ENCODE data around the gene SUSD6. TPM values are rescaled to one million over a fixed set of nuclear protein-coding genes. Genes with fewer than 3 reads are reported as not detected.
"Not testable (repeated sequence)": the region's sequence is repeated elsewhere in the genome, so short reads cannot be mapped to it uniquely, and the experiment has no call there.

SUSD6 gene
- total RNA-seq, 3 donors from 2014 or later (not counting 1 experiment from before 2014, with no cell fraction given): 119 to 144 (median 140) TPM

GRCh38 chr14:69720912-69721311 is 109.5 kb downstream of the SUSD6 start:
- no peak overlapping the region for H3K4me3 ChIP-seq (ENCODE audit: low read length)
- Mint-ChIP-seq H3K9me3 (no peaks in the 10 kb centered on the region), H3K36me3 (no peaks in the 10 kb centered on the region), H3K27me3 (ENCODE audit: low read depth in 2 of 2) (no peaks in the 10 kb centered on the region), H3K27ac (no peak overlapping the region), H3K4me3 (no peak overlapping the region), H3K4me1 (peaks cover 26 to 38% of the 10 kb centered on the region in 2 donors)
- 98% methylated on average over 4 of the region's 4 CpGs for WGBS (ENCODE audit: insufficient coverage)
- intact Hi-C loops (cut with micrococcal nuclease): no loop called here
- no peak for DNase-seq
- no peak overlapping the region for H3K27ac ChIP-seq (ENCODE audit: low read length)
- TF ChIP-seq CTCF (IDR thresholded peaks at IDR 0.05): no peak
- ATAC-seq: no peak
- H3K4me1 ChIP-seq (ENCODE audit: control insufficient read depth, insufficient read depth, low read length): peaks cover 25% of the 10 kb centered on the region
- H3K36me3 ChIP-seq (ENCODE audit: control insufficient read depth, insufficient read depth, low read length): no peaks in the 10 kb centered on the region
- H3K9me3 ChIP-seq (ENCODE audit: control insufficient read depth, insufficient read depth, low read length): no peaks in the 10 kb centered on the region
- no peaks in the 10 kb centered on the region for H3K27me3 ChIP-seq (ENCODE audit: control insufficient read depth, insufficient read depth, low read length)

GRCh38 chr14:69726761-69727511 is 115.5 kb downstream of the SUSD6 start:
- peak; percentile 95 for TF ChIP-seq CTCF (IDR thresholded peaks at IDR 0.05)
- Histone ChIP-seq H3K4me3 (ENCODE audit: low read length) (peak overlapping the region; percentile 35), H3K27me3 (ENCODE audit: control insufficient read depth, insufficient read depth, low read length) (no peaks in the 10 kb centered on the region), H3K4me1 (ENCODE audit: control insufficient read depth, insufficient read depth, low read length) (peaks cover 31% of the 10 kb centered on the region), H3K27ac (ENCODE audit: low read length) (peak overlapping the region; percentile 66), H3K9me3 (ENCODE audit: control insufficient read depth, insufficient read depth, low read length) (no peaks in the 10 kb centered on the region), H3K36me3 (ENCODE audit: control insufficient read depth, insufficient read depth, low read length) (no peaks in the 10 kb centered on the region)
- no peaks in the 10 kb centered on the region for H3K9me3 Mint-ChIP-seq
- H3K4me1 Mint-ChIP-seq: peaks cover 39 to 42% of the 10 kb centered on the region in 2 donors
- peak; percentile 88 to 90 for DNase-seq
- no peaks in the 10 kb centered on the region for H3K36me3 Mint-ChIP-seq
- peak overlapping the region; percentile 91 for H3K27ac Mint-ChIP-seq
- peak; percentile 90 to 95 (median 90) for ATAC-seq
- peak overlapping the region; percentile 68 for H3K4me3 Mint-ChIP-seq
- WGBS (ENCODE audit: insufficient coverage): 5% methylated on average over 51 of the region's 51 CpGs
- H3K27me3 Mint-ChIP-seq (ENCODE audit: low read depth in 2 of 2): no peaks in the 10 kb centered on the region
- intact Hi-C loops (cut with micrococcal nuclease): loop anchor here (1.0 kb wide), 2 partner anchors 124 to 142 kb away; no protein-coding TSS in a partner anchor

GRCh38 chr14:69727860-69728259 is 116.5 kb downstream of the SUSD6 start:
- no peaks in the 10 kb centered on the region for H3K9me3 ChIP-seq (ENCODE audit: control insufficient read depth, insufficient read depth, low read length)
- no peaks in the 10 kb centered on the region for H3K36me3 ChIP-seq (ENCODE audit: control insufficient read depth, insufficient read depth, low read length)
- Mint-ChIP-seq H3K4me3 (peak overlapping the region; percentile 68), H3K9me3 (no peaks in the 10 kb centered on the region), H3K36me3 (no peaks in the 10 kb centered on the region), H3K4me1 (peaks cover 39 to 42% of the 10 kb centered on the region in 2 donors), H3K27me3 (ENCODE audit: low read depth in 2 of 2) (no peaks in the 10 kb centered on the region), H3K27ac (peak overlapping the region; percentile 91)
- peaks cover 31% of the 10 kb centered on the region for H3K4me1 ChIP-seq (ENCODE audit: control insufficient read depth, insufficient read depth, low read length)
- WGBS (ENCODE audit: insufficient coverage): 87% methylated on average over 4 of the region's 4 CpGs
- no peak overlapping the region for H3K4me3 ChIP-seq (ENCODE audit: low read length)
- H3K27me3 ChIP-seq (ENCODE audit: control insufficient read depth, insufficient read depth, low read length): no peaks in the 10 kb centered on the region
- DNase-seq: no peak
- ATAC-seq: no peak
- intact Hi-C loops (cut with micrococcal nuclease): loop anchor here (1.0 kb wide), 1 partner anchor 125 kb away; no protein-coding TSS in a partner anchor
- H3K27ac ChIP-seq (ENCODE audit: low read length): peak overlapping the region; percentile 6
- no peak for TF ChIP-seq CTCF (IDR thresholded peaks at IDR 0.05)

- H3K36me3 ChIP-seq (ENCODE audit: control insufficient read depth, insufficient read depth, low read length); intact Hi-C loops (cut with micrococcal nuclease); H3K27me3 Mint-ChIP-seq (ENCODE audit: low read depth in 2 of 2); H3K9me3 Mint-ChIP-seq; H3K27me3 ChIP-seq (ENCODE audit: control insufficient read depth, insufficient read depth, low read length); H3K36me3 Mint-ChIP-seq; DNase-seq; H3K27ac Mint-ChIP-seq; H3K27ac ChIP-seq (ENCODE audit: low read length); ATAC-seq; H3K4me3 ChIP-seq (ENCODE audit: low read length); H3K9me3 ChIP-seq (ENCODE audit: control insufficient read depth, insufficient read depth, low read length); H3K4me3 Mint-ChIP-seq: not testable (repeated sequence)
- WGBS (ENCODE audit: insufficient coverage): 96% methylated on average over 8 of the region's 8 CpGs
- H3K4me1 ChIP-seq (ENCODE audit: control insufficient read depth, insufficient read depth, low read length): peaks cover 22% of the 10 kb centered on the region
- peaks cover 24 to 26% of the 10 kb centered on the region in 2 donors for H3K4me1 Mint-ChIP-seq
Observed at GRCh38 chr14:69731919-69732598, 120.7 kb downstream of the SUSD6 start.

GRCh38 chr14:69736405-69736804 is 125.0 kb downstream of the SUSD6 start:
- H3K27ac ChIP-seq (ENCODE audit: low read length); H3K27ac Mint-ChIP-seq; intact Hi-C loops (cut with micrococcal nuclease); H3K4me1 ChIP-seq (ENCODE audit: control insufficient read depth, insufficient read depth, low read length); H3K9me3 ChIP-seq (ENCODE audit: control insufficient read depth, insufficient read depth, low read length); H3K27me3 Mint-ChIP-seq (ENCODE audit: low read depth in 2 of 2); H3K4me3 Mint-ChIP-seq; H3K9me3 Mint-ChIP-seq; H3K27me3 ChIP-seq (ENCODE audit: control insufficient read depth, insufficient read depth, low read length); H3K36me3 Mint-ChIP-seq; DNase-seq; H3K4me3 ChIP-seq (ENCODE audit: low read length); H3K36me3 ChIP-seq (ENCODE audit: control insufficient read depth, insufficient read depth, low read length); H3K4me1 Mint-ChIP-seq; ATAC-seq: not testable (repeated sequence)
- WGBS (ENCODE audit: insufficient coverage): 88% methylated on average over 4 of the region's 4 CpGs
